Measurements from ENCODE around the gene SH2D6.
A peak's percentile ranks its signal among the peaks of the same experiment; 100 is the strongest.
"Not testable (repeated sequence)": the region's sequence is repeated elsewhere in the genome, so short reads cannot be mapped to it uniquely, and the experiment has no call there.

The SH2D6 gene

GRCh38 chr2:85418132-85419008, at the start of gene SH2D6:
Gene SH2D6 (plus strand): TSS chr2:85418714. CDS start chr2:85429466, 10,752 bp downstream.
- DNase-seq (ENCODE audit: low read depth): peak; percentile 77

- no peak for DNase-seq (ENCODE audit: low read depth)
Measured at GRCh38 chr2:85368921-85369320, 49.6 kb upstream of the SH2D6 start.

DNA sequence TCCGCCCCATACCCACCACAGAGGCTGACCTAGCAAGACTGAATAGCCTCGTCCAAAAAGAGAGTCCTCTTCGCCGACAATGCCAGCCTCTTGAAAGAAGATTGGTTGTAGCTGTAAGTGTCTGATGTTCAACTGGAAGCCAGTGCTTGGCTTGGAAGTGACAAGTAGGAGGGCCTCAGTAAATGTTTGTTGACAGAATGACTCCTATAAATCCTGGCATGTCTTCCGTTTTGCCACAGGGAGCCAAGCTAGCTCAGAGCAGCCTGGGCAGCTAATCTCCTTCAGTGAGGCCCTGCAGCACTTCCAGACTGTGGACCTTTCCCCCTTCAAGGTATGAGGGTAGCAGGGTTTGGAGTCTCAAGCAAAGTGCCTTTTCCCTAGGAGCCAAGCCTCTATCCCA, 49.0 kb upstream of the SH2D6 start:
- no peak for DNase-seq (ENCODE audit: low read depth)

- DNase-seq (ENCODE audit: low read depth): no peak
Measured at GRCh38 chr2:85371045-85371444, 47.5 kb upstream of the SH2D6 start.

- no peak for DNase-seq (ENCODE audit: low read depth)
Measured at GRCh38 chr2:85376291-85377065, 42.0 kb upstream of the SH2D6 start.

DNA sequence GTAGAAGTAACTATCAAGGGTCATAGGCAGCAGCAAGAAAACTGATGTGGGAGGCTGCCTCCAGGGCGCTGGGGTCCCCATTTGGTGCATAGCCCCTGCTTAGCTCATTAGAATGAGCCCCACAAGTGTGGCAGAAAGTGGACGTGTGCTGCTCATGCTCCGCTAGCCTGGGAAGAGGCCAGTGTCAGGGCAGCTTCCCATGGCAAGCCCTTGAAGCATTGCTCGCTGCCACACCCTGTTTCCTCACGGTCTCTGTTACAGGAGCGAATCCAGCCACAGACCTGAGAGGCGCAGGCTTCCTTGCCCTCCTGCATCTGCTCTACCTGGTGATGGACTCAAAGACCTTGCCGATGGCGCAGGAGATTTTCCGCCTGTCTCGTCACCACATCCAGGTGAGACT, 41.4 kb upstream of the SH2D6 start:
- DNase-seq (ENCODE audit: low read depth): no peak

GRCh38 chr2:85378257-85378656, 40.3 kb upstream of the SH2D6 start:
- DNase-seq (ENCODE audit: low read depth): no peak

DNA sequence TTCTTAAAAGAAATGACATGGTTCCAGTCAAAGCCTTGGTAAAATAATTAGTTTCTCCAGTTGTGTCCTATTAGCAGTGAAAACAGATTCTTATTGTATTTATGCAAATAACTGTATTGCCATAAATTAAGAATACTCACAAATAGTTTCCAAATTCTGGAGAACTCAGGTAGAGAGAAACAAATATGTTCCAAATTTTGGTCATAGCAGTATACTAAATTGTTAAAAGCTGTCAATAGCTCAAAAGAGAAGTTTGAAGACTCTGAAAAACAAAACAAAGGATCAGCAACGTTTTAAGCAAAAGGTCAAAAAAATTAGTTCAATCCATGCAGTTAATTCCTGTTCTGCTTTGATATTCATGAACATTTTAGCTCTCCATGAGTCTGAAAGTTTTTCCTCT, 38.5 kb upstream of the SH2D6 start:
- no peak for DNase-seq (ENCODE audit: low read depth)

GRCh38 chr2:85383151-85383550, 35.4 kb upstream of the SH2D6 start:
- DNase-seq (ENCODE audit: low read depth): not testable (repeated sequence)

GRCh38 chr2:85383850-85384249, 34.7 kb upstream of the SH2D6 start:
- no peak for DNase-seq (ENCODE audit: low read depth)

DNA sequence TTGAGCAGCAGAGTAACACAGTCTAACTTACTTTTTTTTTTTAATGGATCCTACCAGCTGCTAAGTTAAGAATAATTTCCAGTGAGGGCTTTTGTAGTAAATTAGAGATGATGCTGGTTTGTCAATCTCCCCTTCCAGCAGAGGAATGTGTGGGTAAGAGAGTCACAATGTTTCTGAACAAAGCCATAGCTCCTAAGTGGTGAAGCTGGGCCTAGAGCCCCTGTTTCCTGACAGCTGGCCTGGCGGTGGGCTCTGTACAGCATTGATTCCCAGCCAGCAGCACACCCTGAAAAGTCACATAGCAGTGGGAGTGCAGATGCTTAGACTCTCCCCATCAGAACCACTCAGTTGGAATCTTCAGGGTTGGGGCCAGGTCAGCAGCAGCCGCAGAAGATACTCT, 32.8 kb upstream of the SH2D6 start:
- no peak for DNase-seq (ENCODE audit: low read depth)

DNA sequence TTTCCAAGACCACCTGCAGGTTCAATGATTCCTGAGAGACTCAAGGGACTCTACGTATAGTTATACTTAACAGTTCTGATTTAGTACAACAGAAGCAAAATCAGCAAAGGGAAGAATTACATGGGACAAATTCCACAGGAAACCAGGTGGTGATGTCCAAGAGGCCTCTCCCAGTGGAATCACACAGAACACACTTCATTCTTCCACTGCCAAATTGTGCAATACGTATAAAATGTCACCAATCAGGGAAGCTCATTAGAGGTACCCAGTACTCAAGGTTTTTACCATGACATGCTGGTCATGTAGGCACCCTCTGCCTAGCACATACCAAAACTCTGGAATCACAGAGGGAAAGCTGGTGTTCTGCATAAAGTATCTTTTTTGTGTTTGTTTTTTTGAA, 30.8 kb upstream of the SH2D6 start:
- no peak for DNase-seq (ENCODE audit: low read depth)

- DNase-seq (ENCODE audit: low read depth): no peak
Measured at GRCh38 chr2:85388878-85389538, 29.5 kb upstream of the SH2D6 start.

DNA sequence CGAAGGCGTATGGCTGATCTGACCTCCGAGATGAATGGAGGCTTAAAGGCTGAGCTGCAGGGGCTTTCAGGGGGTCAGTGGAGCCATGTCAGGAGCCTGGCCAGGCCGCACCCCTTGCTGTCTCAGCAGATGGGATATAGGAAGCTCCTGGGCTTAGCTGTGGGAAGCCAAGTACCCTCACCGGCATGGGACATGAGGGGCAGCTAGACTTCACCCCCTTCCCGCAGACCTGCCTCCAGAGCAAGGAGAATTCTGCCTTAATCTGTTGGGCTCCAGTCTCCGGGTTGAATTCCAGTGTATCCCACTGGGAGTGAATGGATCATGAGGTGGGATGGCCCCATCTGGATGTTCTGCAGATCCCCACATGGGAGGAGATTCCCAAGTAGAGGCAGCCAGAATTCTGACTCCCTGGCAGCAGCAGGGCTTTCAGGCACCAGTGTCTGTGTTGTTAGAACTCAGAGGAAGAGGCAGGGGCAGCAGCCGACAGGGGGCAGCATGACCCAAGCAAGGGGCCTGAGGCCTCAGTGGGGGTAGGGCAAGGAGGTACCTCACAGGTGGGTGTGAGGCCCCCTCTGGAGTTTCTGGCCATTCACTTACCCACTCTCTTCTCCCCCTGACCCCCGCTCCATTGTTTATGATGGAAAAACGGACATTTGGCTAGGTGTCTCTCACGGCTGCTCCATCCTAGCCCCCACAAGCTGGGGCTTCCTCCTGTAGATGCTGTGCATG, 27.4 kb upstream of the SH2D6 start:
- DNase-seq (ENCODE audit: low read depth): no peak

DNA sequence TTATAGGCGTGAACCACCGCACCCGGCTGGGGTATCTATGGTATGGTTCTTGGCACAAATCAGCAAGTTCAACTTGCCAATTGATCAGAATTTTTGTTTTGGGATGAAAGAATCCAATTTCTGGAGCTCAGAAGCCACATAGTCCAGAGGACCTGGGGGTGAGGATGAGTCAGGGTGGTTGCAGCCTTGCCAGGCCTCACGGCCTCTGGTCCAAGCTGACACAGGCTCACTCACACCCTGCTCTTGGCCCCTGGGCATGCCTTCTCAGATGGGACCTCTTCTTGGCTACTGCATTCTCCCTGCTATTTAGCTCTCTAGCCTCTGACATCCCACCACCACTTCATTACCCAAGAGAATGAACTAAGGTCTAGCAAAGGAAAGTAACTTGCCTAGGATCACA, 24.7 kb upstream of the SH2D6 start:
- DNase-seq (ENCODE audit: low read depth): no peak

GRCh38 chr2:85394261-85394681, 24.2 kb upstream of the SH2D6 start:
- no peak for DNase-seq (ENCODE audit: low read depth)

- DNase-seq (ENCODE audit: low read depth): no peak
Measured at GRCh38 chr2:85394976-85395375, 23.5 kb upstream of the SH2D6 start.

- no peak for DNase-seq (ENCODE audit: low read depth)
Measured at GRCh38 chr2:85395912-85396475, 22.5 kb upstream of the SH2D6 start.

- no peak for DNase-seq (ENCODE audit: low read depth)
Measured at GRCh38 chr2:85396531-85397470, 21.7 kb upstream of the SH2D6 start.

DNA sequence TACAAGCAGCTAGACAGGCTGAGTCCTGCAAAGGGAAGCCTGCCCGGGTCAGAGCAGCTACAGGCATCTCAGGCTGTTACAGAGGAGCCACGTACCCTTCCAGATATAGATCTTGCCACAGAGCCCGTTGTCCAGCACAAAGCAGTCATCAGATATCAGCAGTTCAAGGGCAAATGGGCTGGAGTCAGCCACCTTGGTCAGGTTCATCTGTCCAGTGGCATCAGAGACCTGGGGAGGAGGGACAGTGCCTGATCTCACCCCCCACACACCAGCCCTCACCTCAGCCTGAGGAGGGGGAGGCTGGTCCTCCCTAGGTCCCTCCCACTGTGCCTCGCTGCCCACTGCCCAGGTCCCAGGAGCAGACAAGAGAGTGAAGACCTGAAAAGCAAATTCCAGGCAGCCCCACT, 20.6 kb upstream of the SH2D6 start:
- DNase-seq (ENCODE audit: low read depth): no peak

All from CMK (cell line).